CD4-positive, alpha-beta T cell treated with Interleukin-21 for 1 hour (primary cell): ENCODE measurements around the gene GPR137C.

ENCODE experiments used
- DNase-seq: peaks from one replicate; pipeline ENCODE4 v3.0.0-alpha.2; 2020

Gene GPR137C

DNA sequence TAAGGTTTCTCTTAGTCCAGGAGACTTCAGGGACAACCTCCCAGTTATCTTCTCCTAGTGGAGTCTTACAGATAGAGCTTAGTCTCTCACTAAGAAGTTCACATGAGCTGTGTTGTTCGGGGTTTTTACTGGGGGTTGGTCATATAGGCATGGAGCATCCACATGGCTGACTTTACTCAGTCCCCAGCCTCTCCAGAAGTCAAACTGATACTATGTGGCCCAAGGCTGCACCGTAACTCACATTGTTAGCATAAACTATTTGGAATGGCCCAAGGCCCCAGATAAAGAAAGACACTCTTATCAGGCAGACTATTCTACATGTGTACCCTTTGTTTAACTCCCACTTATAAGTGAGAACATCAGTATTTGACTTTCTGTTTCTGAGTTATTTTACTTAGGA lies 23.2 kb downstream of the GPR137C start:
- no peak for DNase-seq

DNA sequence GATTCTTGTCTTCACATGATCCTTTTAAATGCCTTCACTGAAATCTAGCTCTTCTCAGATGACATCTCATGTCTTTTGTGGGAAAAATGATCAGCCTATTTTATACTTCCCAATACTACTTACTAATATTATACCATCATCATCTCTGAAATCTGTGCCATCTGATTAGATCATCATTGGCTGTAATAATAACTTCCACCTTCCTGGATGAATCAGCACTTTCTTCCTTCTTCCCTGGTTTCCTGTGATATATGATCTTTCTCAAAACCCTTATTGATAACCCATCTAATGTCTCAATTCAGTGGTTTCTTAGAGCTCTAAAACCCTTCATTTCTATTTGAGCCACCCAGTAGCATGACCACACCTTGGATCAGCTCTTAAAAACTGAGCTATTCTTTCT lies 30.9 kb downstream of the GPR137C start:
- no peak for DNase-seq

DNA sequence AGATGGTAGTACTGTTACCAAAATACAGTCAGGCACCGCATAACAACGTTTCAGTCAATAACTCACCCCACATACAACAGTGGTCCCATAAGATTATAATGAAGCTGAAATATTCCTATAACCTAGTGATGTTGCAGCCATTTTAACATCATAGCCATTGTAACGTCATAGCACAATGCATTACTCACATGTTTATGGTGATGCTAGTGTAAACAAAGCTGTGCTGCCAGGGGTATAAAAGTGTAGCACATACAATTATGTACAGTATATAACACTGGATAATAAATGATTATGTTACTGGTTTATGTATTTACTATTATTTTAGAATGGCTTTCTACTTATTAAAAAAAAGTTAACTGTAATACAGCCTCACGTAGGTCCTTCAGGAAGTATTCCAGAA lies 37.0 kb downstream of the GPR137C start:
- DNase-seq, result no peak

DNA sequence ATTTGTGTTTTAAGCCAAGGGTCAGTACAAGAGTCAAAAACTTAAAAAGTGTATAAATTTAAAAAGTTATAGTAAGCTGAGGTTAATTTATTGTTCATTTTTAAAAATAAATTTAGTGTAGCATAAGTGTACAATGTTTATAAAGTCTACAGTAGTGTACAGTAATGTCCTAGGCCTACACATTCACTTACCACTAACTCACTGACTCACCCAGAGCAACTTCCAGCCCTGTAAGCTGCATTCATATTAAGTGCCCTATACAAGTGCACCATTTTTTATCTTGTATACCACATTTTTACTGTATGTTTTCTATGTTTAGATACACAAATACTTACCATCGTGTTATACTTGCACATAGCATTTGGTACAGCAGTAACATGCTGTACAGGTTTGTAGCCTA lies 37.7 kb downstream of the GPR137C start:
- no peak for DNase-seq

DNA sequence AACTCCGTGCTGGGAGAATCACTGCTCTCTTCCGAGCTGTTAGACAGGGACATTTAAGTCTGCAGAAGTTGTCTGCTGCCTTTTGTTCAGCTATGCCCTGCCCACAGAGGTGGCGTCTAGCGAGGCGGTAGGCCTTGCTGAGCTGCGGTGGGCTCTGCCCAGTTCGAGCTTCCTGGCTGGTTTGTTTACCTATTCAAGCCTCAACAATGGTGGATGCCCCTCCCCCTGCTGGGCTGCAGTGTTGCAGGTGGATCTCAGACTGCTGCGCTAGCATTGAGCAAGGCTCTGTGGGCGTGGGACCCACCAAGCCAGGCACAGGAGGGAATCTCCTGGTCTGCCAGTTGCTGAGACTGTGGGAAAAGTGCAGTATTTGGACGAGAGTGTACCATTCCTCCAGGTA lies 43.7 kb downstream of the GPR137C start:
- no peak for DNase-seq

DNA sequence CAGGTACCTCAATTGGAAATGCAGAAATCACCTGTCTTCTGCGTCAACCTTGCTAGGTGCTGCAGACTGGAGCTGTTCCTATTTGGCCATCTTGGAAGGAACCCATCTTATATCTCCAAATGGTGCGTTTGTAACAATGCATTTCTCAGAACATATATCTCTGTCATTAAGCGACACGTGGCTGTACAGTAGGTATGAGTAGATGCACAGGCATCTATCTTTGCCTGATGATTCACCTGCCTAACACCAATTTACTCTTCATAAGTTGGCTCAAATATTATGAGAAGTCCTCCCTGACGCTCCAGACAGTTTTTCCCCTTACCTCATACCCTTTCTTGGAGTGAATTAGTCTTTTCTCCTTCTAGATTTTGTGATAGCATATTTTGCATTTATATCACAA lies 44.2 kb downstream of the GPR137C start:
- DNase-seq, result no peak

DNA sequence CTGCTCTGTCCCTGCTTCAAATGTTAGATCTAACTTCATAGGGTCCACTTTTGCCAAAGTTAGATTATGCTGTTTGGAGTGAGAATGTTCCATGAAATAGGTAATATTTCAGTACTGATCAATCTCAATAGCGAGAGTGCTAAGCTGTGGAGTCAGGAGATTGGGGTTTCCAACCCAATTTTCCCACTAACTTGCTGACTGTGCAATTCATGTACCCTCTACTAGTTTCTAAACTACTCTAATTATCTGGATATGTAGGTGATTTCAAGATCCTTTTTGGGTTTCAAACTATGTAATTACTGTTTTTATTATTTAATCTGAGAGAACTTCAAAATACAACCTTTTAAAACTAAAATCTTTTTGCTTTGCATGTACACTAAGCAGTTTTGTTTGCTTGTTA lies 45.9 kb downstream of the GPR137C start:
- no peak for DNase-seq

DNA sequence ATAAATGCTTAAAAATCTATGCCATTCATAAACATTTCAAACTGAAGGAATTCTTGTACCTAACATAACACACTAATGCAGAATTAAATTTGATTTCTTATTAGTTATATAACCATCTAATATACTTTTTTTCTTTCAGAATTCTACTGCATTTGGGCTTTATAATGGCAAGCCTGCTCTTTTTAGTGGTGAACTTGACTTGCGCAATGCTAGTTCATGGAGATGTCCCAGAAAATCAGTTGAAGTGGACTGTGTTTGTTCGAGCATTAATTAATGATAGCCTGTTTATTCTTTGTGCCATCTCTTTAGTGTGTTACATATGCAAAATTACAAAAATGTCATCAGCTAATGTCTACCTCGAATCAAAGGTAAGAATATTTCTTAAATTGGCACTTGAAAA lies 47.3 kb downstream of the GPR137C start:
- no peak for DNase-seq

DNA sequence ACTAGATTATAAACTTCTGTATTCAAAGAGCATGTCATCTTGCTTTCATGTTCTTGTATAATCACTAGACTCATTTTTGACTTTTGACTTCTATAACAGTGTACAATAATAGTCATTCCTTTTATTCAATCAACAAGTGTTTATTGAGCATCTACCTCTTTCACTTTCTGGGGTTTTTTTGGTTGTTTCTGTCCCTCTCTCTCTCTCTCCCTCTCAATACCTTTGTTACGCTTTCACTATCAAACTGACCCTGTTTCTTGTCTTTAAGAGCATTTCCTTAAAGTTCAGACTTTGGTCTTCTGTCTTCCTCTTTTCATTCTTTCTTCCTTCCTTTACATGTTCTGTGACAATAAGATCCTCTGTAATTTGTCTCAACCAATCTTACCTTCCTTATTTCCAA lies 49.5 kb downstream of the GPR137C start:
- no peak for DNase-seq

DNA sequence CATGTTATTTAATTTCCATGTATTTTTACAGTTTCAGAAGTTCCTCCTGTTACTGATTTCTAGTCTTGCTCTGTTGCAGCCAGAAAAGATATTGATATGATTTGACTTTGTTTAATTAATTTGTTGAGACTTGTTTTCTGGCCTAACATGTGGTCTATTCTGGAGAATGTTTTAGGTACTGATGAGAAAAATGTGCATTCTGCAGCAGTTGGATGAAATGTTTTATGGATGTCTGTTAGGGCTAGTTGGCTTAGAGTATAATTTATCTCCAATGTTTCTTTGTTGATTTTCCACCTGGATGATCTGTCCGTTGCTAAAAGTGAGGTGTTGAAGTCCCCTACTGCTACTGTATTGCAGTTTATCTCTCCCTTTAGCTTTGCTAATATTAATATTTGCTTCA lies 54.4 kb downstream of the GPR137C start:
- DNase-seq, result no peak

DNA sequence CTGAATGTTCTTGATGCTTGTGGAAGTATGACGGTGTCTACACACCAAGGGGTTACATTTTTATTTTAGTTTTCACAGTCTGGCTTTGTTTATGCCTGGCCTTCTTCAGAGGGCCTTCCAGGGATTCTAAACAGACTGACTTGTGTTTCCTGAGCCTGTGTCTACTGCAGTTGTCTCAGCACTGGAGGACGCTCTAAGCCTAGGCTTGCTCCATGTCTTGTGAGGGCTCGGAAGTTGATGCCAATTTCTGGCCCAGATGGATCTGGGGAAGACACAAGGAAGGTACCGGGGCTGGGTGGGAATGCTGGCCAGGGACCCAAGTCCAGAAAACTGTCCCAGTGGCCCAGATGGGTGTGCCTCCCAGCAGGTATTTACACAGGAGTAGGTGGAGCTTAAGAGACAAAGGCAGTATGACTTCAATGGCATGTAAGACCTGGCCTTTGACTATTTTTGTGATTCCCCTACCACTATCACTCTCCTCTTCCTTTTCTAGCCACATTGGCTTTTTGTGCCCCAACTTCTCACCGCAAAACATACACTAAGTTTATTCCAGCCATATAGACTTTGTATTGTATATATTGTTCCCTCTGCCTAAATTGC lies 56.9 kb downstream of the GPR137C start:
- no peak for DNase-seq

DNA sequence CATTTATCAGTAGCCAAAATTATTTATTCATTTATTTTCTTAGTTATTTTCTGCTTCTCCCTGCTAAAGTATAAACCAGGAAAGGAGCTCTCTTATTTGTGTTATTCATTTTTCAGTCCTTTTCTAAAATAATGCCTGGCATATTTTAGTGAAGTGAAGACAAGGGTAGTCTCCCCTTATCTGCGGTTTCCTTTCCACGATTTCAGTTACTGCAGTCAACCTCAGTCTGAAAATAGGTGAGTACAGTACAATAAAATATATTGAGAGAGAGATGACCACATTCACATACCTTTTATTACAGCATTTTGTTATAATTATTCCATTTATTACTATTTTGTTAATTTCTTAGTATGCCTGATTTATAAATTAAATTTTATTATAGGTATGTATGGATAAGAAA lies 57.6 kb downstream of the GPR137C start:
- no peak for DNase-seq

DNA sequence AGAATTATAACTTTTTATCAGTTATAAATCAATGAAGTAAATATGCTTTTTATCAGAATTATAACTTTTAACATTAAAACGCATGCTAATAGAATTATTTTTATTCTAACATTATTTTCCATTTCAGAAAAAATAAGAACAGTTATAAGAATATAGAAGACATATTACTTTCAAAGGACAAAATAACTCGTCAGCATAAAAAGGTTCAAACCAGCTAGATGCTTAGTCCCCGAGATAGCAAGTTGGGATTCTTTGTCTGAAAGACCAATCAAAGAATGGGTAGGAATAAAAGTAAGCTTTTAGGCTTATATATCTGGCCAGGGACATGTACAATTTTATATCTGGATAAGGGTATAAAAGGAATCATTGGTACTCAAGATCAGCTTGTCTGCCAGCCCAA lies 66.0 kb downstream of the GPR137C start:
- no peak for DNase-seq

DNA sequence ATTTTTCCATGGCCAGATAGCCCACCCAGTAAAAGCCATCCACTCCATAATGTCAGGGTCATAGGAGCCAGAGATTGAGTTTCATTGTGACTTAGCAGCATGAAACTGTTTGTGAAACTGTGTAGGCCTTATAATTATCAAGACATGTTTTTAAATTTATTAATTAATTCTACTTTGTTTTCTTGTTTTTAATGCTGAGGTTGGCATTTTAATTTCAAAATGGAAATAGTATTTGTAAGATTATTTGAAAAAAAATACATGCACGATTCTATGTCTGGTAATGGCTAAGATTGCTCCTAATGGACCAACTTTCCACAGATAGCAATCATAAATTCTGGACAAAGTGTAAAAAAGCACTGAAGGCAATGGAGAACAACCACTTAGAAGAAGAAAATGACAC lies 67.1 kb downstream of the GPR137C start:
- DNase-seq, result no peak

DNA sequence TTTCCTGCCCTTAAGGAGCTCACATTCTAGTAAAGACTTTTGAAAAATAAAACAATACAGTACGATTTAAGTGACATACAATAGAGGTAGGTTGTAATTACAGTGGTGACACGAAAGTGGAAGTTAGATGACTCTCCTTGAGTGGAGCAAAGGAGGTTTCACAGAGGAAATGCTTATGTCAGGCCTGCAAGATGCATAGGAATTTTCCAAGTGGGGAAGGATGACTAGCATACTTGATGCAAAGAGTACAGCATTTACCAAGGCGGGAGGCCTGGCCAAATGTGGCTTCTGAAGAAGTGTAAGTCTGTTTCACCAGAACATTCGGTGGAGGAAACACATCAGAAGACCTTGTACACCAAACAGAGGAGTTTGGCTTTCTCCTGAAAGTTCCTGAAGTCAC lies 87.5 kb downstream of the GPR137C start:
- no peak for DNase-seq

DNA sequence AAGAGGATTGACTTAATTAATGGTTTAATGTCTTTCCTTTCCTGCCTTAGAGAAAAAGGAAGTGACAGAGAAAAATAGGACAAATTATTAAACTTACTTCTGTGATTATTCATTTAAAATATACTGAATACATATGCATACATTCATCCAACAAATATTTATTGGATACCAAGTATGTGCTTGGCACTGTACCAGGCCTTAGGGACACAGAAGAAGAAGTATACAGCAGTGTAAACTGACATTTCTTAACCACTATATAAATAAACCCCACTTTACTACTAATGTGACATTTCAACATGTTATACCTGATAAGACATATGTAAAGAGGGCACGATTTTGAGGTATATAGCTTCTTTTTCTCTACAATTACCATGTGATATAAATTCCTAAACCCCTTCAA lies 89.1 kb downstream of the GPR137C start:
- DNase-seq, result no peak

DNA sequence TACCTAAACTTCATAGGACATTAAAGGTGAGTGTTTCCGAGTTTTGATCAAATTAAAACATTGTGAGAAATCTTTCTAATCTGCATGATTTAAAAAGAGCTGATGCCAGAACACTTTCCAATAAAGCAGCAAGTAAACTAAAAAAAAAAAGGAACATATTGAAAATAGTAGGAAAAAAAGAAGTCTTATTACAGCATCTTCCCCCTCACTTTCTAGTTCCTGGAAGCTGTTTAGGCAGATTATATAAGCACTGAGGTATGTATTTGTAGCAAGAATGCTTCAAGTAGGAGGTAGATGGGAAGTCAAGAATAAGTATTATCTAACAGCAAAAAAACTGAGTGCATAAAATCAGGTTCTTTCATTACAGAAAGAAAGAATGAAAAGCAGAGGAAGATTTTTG lies 96.9 kb downstream of the GPR137C start:
- DNase-seq, result no peak

DNA sequence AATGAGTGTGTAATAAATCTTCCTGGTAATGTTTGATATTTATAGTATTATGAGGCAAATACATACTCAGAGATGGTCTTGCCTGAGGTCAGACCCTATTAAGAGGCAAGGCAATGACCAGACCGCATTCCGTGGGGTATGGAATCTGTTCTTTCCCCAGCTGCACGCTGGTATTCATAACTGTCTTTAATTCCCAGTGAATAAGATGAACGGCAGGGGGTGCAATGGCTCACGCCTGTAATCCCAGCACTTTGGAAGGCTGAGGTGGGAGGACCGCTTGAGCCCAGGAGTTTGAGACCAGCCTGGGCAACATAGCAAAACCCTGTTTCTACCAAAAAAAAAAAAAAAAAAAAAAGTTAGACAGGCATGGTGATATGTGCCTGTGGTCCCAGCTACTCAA lies 98.1 kb downstream of the GPR137C start:
- DNase-seq, result no peak

DNA sequence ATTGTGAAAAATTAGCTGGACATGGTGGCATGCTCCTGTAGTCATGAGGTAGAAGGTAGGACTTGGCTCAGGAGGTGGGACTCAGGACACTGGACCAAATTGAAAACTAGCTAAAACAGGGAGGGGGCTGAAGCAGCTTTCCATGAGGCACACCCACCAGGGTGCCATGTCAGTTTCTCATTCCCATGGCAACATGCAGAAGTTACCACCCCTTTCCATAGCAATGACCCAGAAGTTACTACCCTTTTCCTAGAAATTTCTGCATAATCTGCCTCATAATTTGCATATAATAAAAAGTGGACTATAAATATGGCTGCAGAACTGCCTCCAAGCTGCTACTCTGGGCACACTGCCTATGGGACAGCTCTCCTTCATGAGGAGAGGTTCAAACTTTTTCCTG lies 104.3 kb downstream of the GPR137C start:
- no peak for DNase-seq

DNA sequence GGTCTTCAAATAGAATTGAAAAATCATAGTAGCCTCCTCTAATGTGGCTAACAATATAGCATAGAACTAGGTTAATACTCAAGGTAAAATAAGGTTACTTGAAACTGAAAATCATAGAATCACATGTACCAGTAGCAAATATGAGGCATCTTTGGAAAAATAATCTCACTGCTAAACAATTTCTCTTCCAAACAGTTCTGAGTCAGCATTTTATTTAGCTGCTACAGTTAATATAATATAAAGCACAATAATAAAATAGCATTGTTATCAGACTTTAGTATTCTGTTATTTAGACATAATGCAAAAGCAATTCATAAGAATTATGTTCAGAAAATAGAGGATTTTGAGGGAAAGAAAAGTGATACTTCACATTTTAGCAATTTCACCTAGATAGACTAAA lies 107.7 kb downstream of the GPR137C start:
- no peak for DNase-seq

DNA sequence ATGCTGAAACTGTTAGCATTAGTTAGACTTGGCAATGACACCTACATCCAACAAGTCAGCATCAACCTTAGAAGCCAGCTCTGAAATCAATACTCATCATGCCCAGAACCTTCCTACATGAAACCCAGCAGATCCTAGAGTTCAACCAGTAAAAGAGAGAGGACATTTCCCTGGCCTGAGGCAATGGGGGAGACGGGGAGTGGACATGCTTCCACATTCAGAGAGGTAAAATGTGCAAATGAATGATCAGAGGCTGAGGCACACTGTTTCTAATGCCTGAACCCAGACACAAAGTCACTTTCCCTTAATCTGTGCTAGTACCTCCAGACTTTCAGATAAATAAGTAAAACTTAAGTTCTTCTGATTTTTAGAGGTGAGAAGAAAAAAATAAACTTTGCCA lies 108.2 kb downstream of the GPR137C start:
- no peak for DNase-seq

DNA sequence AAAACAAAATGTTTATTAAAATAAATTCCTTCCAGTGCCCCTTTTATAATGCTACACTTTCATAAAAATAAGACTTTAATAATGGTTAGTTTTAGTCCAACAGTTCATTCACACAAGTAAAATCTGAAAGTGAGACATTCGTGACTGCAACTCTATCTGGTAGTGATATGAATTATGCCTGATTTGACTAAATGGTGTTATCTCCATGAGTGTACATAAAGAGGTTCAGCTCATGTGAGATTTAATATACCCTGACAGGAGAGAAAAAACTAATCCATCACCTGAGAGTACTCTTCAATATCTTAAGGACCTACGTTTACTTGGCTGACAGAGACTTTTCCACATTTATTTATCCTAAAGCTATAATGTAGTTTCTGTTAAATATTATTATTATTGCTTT lies 108.7 kb downstream of the GPR137C start:
- no peak for DNase-seq

DNA sequence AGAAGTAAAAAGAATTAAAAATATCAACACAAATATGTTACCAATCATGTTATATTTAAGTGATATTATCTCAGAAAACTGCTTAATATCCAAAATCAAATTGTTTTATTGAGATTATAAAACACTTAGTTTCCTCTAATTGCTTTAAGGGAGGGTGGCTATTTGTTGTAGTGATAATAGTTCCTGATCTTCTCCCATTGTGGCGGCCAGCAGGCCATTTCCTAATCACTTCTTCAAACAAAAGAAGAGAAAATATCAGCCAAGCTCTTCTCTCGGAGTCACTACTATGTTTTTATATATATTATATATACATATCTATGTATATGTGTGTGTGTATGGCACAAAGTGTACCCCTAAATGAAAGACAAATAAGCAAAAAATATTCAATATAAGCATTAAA lies 111.2 kb downstream of the GPR137C start:
- DNase-seq, result no peak

DNA sequence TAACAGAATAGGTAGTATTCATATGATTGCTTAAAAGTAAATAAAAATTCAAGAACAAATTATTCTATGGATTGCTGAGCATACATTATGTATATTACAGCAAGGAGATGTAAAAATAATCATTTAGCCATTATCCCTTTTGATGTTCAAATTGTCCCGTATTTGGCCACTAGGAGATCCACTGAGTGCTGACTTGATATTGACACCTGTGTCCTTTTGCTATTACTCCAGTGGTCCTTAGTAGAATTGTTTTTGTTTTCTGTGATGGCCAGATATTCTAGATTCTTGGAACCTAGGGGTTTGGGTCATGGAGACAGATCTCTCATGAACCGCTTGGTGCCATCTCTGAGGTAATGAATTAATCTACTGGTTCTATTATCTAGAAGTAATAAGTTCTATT lies 126.0 kb downstream of the GPR137C start:
- peak; percentile 52 for DNase-seq

DNA sequence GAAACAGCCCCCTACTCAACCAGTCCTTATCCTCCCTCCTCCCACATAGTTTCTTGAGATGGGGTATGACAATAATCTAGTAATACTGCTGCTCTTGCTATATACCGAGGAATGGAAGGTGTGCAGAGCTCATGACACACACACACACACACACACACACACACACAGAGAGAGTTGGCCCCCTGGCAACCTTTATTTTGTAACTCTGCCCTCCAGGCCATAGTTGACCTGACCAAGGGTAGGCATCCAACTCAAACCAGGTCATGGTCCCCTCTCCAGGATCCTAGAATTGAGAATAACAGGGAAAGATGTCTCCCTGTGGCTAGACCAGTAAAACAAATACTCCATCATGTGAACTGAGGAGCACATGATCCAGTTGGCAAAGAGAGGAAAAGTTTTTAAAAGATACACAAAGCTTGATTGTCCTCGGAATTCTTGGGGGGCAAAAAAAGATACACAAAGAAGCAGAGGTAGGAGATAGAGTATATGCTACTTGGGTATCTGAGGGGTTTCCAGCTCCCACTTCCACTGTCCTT lies 131.4 kb downstream of the GPR137C start:
- DNase-seq, result no peak

DNA sequence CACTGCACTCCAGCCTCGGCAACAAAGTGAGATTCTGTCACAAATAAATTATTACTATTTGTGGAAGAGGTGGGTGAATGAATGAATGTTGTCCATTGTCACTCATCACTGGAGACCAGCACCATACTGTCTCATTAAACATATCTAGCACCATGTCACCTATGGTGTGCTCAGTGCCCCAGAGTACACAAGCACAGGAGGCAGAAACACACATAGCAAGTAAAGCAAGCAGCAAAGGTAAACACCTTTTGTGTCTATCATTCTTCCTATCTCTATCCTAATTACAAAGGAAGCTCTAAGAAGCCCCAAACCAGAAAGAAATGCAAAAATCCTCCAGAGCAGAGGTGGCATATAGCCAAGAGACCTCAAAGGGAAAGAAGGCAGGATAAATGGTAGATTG lies 133.5 kb downstream of the GPR137C start:
- no peak for DNase-seq
